Measurements from ENCODE around the gene ENPP6. TPM values are rescaled to one million over a fixed set of nuclear protein-coding genes. Genes with fewer than 3 reads are reported as not detected.

Gene ENPP6
- total RNA-seq, 1 experiment from 2014 or later, result not detected

GRCh38 chr4:184255871-184256642 lies 38.4 kb upstream of the ENPP6 start:
- Mint-ChIP-seq H3K4me3 (ENCODE audit: unreplicated experiment) (no peak overlapping the region), H3K36me3 (ENCODE audit: insufficient read depth, unreplicated experiment) (no peaks in the 10 kb centered on the region), H3K27ac (ENCODE audit: unreplicated experiment) (no peak overlapping the region), H3K4me1 (ENCODE audit: low read depth, unreplicated experiment) (no peaks in the 10 kb centered on the region), H3K9me3 (ENCODE audit: unreplicated experiment) (no peaks in the 10 kb centered on the region), H3K27me3 (ENCODE audit: insufficient read depth, unreplicated experiment) (peaks cover 3% of the 10 kb centered on the region)
- Histone ChIP-seq H3K4me3 (ENCODE audit: low read depth, low read length) (no peak overlapping the region), H3K9me3 (no peaks in the 10 kb centered on the region), H3K27me3 (replicated peaks; ENCODE audit: control insufficient read depth, insufficient read depth, low read length) (no peaks in the 10 kb centered on the region), H3K4me1 (no peaks in the 10 kb centered on the region), H3K36me3 (ENCODE audit: control insufficient read depth, insufficient read depth, low read length) (no peaks in the 10 kb centered on the region)
- intact Hi-C loops (cut with micrococcal nuclease; ENCODE audit: unreplicated experiment), result no loop called here
- POLR2A ChIA-PET, result no interaction called here
- TF ChIP-seq, protein P1, sequence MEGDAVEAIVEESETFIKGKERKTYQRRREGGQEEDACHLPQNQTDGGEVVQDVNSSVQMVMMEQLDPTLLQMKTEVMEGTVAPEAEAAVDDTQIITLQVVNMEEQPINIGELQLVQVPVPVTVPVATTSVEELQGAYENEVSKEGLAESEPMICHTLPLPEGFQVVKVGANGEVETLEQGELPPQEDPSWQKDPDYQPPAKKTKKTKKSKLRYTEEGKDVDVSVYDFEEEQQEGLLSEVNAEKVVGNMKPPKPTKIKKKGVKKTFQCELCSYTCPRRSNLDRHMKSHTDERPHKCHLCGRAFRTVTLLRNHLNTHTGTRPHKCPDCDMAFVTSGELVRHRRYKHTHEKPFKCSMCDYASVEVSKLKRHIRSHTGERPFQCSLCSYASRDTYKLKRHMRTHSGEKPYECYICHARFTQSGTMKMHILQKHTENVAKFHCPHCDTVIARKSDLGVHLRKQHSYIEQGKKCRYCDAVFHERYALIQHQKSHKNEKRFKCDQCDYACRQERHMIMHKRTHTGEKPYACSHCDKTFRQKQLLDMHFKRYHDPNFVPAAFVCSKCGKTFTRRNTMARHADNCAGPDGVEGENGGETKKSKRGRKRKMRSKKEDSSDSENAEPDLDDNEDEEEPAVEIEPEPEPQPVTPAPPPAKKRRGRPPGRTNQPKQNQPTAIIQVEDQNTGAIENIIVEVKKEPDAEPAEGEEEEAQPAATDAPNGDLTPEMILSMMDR (IDR thresholded peaks at IDR 0.05; ENCODE audit: insufficient read depth in 1 of 2, low read depth in 1 of 2, low read length in 1 of 2, severe bottlenecking in 1 of 2, unreplicated experiment in 1 of 2), result no peak
- no TSS peak for BruUV-seq (replicated peaks)
- no peak for DNase-seq
- CTCF ChIA-PET, result no interaction called here

DNA sequence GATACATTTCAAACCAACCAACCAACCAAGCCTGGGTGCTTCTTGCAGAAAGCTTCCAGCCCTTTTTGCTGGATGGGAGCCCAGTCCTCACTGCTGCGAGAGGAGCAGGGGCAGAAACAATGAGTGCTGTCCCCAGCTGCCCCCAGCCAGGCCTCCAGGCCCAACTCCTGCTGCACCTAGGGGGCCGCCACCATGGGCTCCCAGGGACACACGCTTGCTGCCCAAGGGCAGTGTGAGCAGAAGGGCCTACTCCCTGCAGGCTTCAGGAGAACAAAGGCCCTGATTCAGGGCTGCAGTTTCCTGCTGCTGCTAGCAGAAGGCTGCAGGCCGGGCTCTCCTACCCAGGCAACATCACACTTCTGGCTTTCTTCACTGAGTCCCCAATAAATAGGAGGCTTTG lies 37.7 kb upstream of the ENPP6 start:
- no peak for DNase-seq
- no TSS peak for BruUV-seq (replicated peaks)
- CTCF ChIA-PET, result interaction anchor here (1.0 kb wide), 1 partner anchor 9 kb away, joined by 4 read pairs; no protein-coding TSS in a partner anchor
- Mint-ChIP-seq H3K4me1 (ENCODE audit: low read depth, unreplicated experiment) (no peaks in the 10 kb centered on the region), H3K4me3 (ENCODE audit: unreplicated experiment) (no peak overlapping the region), H3K27ac (ENCODE audit: unreplicated experiment) (no peak overlapping the region), H3K9me3 (ENCODE audit: unreplicated experiment) (no peaks in the 10 kb centered on the region), H3K27me3 (ENCODE audit: insufficient read depth, unreplicated experiment) (peaks cover 3% of the 10 kb centered on the region), H3K36me3 (ENCODE audit: insufficient read depth, unreplicated experiment) (no peaks in the 10 kb centered on the region)
- no peaks in the 10 kb centered on the region for H3K36me3 ChIP-seq (ENCODE audit: control insufficient read depth, insufficient read depth, low read length)
- TF ChIP-seq, protein P1 (IDR thresholded peaks at IDR 0.05; ENCODE audit: insufficient read depth in 1 of 2, low read depth in 1 of 2, low read length in 1 of 2, severe bottlenecking in 1 of 2, unreplicated experiment in 1 of 2), result no peak
- no peaks in the 10 kb centered on the region for H3K9me3 ChIP-seq
- H3K4me1 ChIP-seq, result no peaks in the 10 kb centered on the region
- H3K27me3 ChIP-seq (replicated peaks; ENCODE audit: control insufficient read depth, insufficient read depth, low read length), result no peaks in the 10 kb centered on the region
- intact Hi-C loops (cut with micrococcal nuclease; ENCODE audit: unreplicated experiment), result no loop called here
- POLR2A ChIA-PET, result no interaction called here
- H3K4me3 ChIP-seq (ENCODE audit: low read depth, low read length), result no peak overlapping the region

- Histone ChIP-seq H3K27me3 (replicated peaks; ENCODE audit: control insufficient read depth, insufficient read depth, low read length) (no peaks in the 10 kb centered on the region), H3K4me3 (ENCODE audit: low read depth, low read length) (no peak overlapping the region), H3K36me3 (ENCODE audit: control insufficient read depth, insufficient read depth, low read length) (no peaks in the 10 kb centered on the region), H3K4me1 (no peaks in the 10 kb centered on the region), H3K9me3 (no peaks in the 10 kb centered on the region)
- Mint-ChIP-seq H3K4me1 (ENCODE audit: low read depth, unreplicated experiment) (no peaks in the 10 kb centered on the region), H3K9me3 (ENCODE audit: unreplicated experiment) (no peaks in the 10 kb centered on the region), H3K27ac (ENCODE audit: unreplicated experiment) (no peak overlapping the region), H3K27me3 (ENCODE audit: insufficient read depth, unreplicated experiment) (no peaks in the 10 kb centered on the region), H3K4me3 (ENCODE audit: unreplicated experiment) (no peak overlapping the region), H3K36me3 (ENCODE audit: insufficient read depth, unreplicated experiment) (no peaks in the 10 kb centered on the region)
- BruUV-seq (replicated peaks), result no TSS peak
- ChIA-PET CTCF (no interaction called here), POLR2A (no interaction called here)
- no peak for DNase-seq
- intact Hi-C loops (cut with micrococcal nuclease; ENCODE audit: unreplicated experiment), result no loop called here
- TF ChIP-seq, protein P1 (IDR thresholded peaks at IDR 0.05; ENCODE audit: insufficient read depth in 1 of 2, low read depth in 1 of 2, low read length in 1 of 2, severe bottlenecking in 1 of 2, unreplicated experiment in 1 of 2), result no peak
These were observed 35.4 kb upstream of the ENPP6 start for GRCh38 chr4:184253072-184253420.
